HepG2 (cell line): ENCODE results near the gene OGG1. TPM values are rescaled to one million over a fixed set of nuclear protein-coding genes. Genes with fewer than 3 reads are reported as not detected.

Experiments used
- CBX2 ChIP-seq, 2 experiments: fragments of 200-600 bp in 1 of 2; sonication (generic); formaldehyde crosslinking in 1 of 2; IDR thresholded peaks; 2 replicates each; pipeline versions ENCODE4 v1.7.0 to v1.8.1; 2018 to 2022; ENCODE audit warnings: low read depth in 2 of 2, low read length in 1 of 2, mild to moderate bottlenecking in 1 of 2, missing genetic modification reagents in 1 of 2
- HNRNPUL1 ChIP-seq: fragments of 200-400 bp; formaldehyde crosslinking; IDR thresholded peaks from 2 replicates; pipeline ENCODE4 v1.6.1; 2017; ENCODE audit warnings: low read depth, mild to moderate bottlenecking, low read length, moderate library complexity
- HOXA7 ChIP-seq: sonication (generic); formaldehyde crosslinking; IDR thresholded peaks from 2 replicates; pipeline ENCODE4 v1.8.1; 2022; ENCODE audit warnings: mild to moderate bottlenecking, missing genetic modification reagents, moderate library complexity
- KDM4B ChIP-seq: sonication (generic); formaldehyde crosslinking; IDR thresholded peaks from 2 replicates; pipeline ENCODE4 v1.4.0; 2020; ENCODE audit warnings: missing genetic modification reagents
- KIAA2018 ChIP-seq: sonication (generic); formaldehyde crosslinking; IDR thresholded peaks from 2 replicates; pipeline ENCODE4 v1.5.0; 2020; ENCODE audit warnings: mild to moderate bottlenecking, missing genetic modification reagents, borderline replicate concordance
- MTA1 ChIP-seq: sonication (generic); formaldehyde crosslinking; IDR thresholded peaks from 2 replicates; pipeline ENCODE4 v1.4.0; 2020; ENCODE audit warnings: missing genetic modification reagents, mild to moderate bottlenecking, borderline replicate concordance
- PTBP1 ChIP-seq: fragments of 200-400 bp; formaldehyde crosslinking; IDR thresholded peaks from 2 replicates; pipeline ENCODE4 v1.6.1; 2018; ENCODE audit warnings: low read length, low read depth; ENCODE audit not compliant: poor library complexity, severe bottlenecking
- SALL1 ChIP-seq: sonication (generic); formaldehyde crosslinking; IDR thresholded peaks from 2 replicates; pipeline ENCODE4 v1.8.0; 2022; ENCODE audit warnings: mild to moderate bottlenecking, missing genetic modification reagents
- TERF1 ChIP-seq: sonication (generic); formaldehyde crosslinking; IDR thresholded peaks from 2 replicates; pipeline ENCODE4 v1.8.0; 2022; ENCODE audit warnings: mild to moderate bottlenecking, missing genetic modification reagents, moderate library complexity
- ZBTB7A ChIP-seq: sonication (generic); formaldehyde crosslinking; IDR thresholded peaks from 2 replicates; pipeline ENCODE4 v1.8.0; 2022; ENCODE audit warnings: mild to moderate bottlenecking, missing genetic modification reagents
- ZFP62 ChIP-seq: sonication (generic); formaldehyde crosslinking; IDR thresholded peaks from 2 replicates; pipeline ENCODE4 v1.4.0; 2020; ENCODE audit warnings: missing genetic modification reagents
- ZNF354B ChIP-seq: sonication (generic); formaldehyde crosslinking; IDR thresholded peaks from 2 replicates; pipeline ENCODE4 v1.8.0; 2022; ENCODE audit warnings: mild to moderate bottlenecking, missing genetic modification reagents
- ZNF501 ChIP-seq: sonication (generic); formaldehyde crosslinking; IDR thresholded peaks from 2 replicates; pipeline ENCODE4 v1.5.1; 2020; ENCODE audit warnings: mild to moderate bottlenecking, moderate library complexity, missing genetic modification reagents
- ZNF605 ChIP-seq: sonication (generic); formaldehyde crosslinking; IDR thresholded peaks from 2 replicates; pipeline ENCODE4 v1.8.0; 2022; ENCODE audit warnings: mild to moderate bottlenecking, missing genetic modification reagents
- ZNF737 ChIP-seq: sonication (generic); formaldehyde crosslinking; IDR thresholded peaks from 2 replicates; pipeline ENCODE4 v1.5.0; 2020; ENCODE audit warnings: missing genetic modification reagents, mild to moderate bottlenecking, borderline replicate concordance
- ZSCAN31 ChIP-seq: sonication (generic); formaldehyde crosslinking; IDR thresholded peaks from 2 replicates; pipeline ENCODE4 v1.5.0; 2020; ENCODE audit warnings: low read depth, mild to moderate bottlenecking, missing genetic modification reagents
- polyA plus RNA-seq, 8 experiments: library from polyadenylated mRNA; depleted of rRNA in 3 of 8; stranded (reverse) in 7 of 8; unstranded in 1 of 8; fragments of >200 nt; fragmentation: Illumina TruSeq in 4 of 8; extraction: Trizol in 4 of 8; gene quantifications; 2 replicates each; pipeline versions ENCODE4 v1.2.1 to v1.2.3, GENCODE V29; 2011 to 2016; ENCODE audit warnings: low read depth in 4 of 8, missing spikeins in 1 of 8, mixed read lengths in 1 of 8; ENCODE audit not compliant: insufficient read depth in 1 of 8
- total RNA-seq, 5 experiments: library from RNA; depleted of rRNA; stranded (reverse); fragments of >200 nt; fragmentation: Illumina TruSeq; extraction: Trizol; gene quantifications; 2 replicates each; pipeline ENCODE4 v1.2.3, GENCODE V29; 2016; ENCODE audit warnings: low read depth in 1 of 5
- TF ChIP-seq, protein P1 (sequence below): sonication (generic); formaldehyde crosslinking; IDR thresholded peaks from 2 replicates; pipeline ENCODE4 v1.4.0; 2020; ENCODE audit warnings: missing genetic modification reagents
- TF ChIP-seq, protein P2 (sequence below): sonication (generic); formaldehyde crosslinking; IDR thresholded peaks from 2 replicates; pipeline ENCODE4 v1.8.0; 2022; ENCODE audit warnings: mild to moderate bottlenecking, missing genetic modification reagents

OGG1 gene
- total and polyA plus RNA-seq, 2 of the 13 experiments (the other 11 are each of a cell fraction or from before 2014, with no cell fraction given) = 28.7 to 33.2 TPM

- TF ChIP-seq ZNF354B (CRISPR knock-in tag) (no peak), ZNF501 (no peak), SALL1 (0 out of 2 replicates have a peak, but pooled peaks have one; percentile 13), KDM4B (CRISPR knock-in tag) (no peak), HOXA7 (no peak), CBX2 (IDR thresholded peaks at IDR 0.05; ENCODE audit: low read depth, low read length) (no peak), CBX2 (CRISPR knock-in tag; IDR thresholded peaks at IDR 0.05; ENCODE audit: low read depth) (no peak), MTA1 (no peak), ZNF605 (CRISPR knock-in tag) (peak; percentile 82; the same call in 1 of the 2 replicates), ZBTB7A (CRISPR knock-in tag) (peak; percentile 66; the same call in 1 of the 2 replicates), ZFP62 (CRISPR knock-in tag) (no peak), ZNF737 (no peak), ZSCAN31 (CRISPR knock-in tag) (no peak; the same call in 1 of the 2 replicates), HNRNPUL1 (no peak), KIAA2018 (no peak), PTBP1 (no peak), TERF1 (CRISPR knock-in tag) (no peak)
- TF ChIP-seq, protein P1, sequence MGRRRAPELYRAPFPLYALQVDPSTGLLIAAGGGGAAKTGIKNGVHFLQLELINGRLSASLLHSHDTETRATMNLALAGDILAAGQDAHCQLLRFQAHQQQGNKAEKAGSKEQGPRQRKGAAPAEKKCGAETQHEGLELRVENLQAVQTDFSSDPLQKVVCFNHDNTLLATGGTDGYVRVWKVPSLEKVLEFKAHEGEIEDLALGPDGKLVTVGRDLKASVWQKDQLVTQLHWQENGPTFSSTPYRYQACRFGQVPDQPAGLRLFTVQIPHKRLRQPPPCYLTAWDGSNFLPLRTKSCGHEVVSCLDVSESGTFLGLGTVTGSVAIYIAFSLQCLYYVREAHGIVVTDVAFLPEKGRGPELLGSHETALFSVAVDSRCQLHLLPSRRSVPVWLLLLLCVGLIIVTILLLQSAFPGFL (CRISPR knock-in tag) = no peak
- TF ChIP-seq, protein P2, sequence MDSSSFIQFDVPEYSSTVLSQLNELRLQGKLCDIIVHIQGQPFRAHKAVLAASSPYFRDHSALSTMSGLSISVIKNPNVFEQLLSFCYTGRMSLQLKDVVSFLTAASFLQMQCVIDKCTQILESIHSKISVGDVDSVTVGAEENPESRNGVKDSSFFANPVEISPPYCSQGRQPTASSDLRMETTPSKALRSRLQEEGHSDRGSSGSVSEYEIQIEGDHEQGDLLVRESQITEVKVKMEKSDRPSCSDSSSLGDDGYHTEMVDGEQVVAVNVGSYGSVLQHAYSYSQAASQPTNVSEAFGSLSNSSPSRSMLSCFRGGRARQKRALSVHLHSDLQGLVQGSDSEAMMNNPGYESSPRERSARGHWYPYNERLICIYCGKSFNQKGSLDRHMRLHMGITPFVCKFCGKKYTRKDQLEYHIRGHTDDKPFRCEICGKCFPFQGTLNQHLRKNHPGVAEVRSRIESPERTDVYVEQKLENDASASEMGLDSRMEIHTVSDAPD (CRISPR knock-in tag) = no peak
These were observed 42.1 kb downstream of the OGG1 start (continued) for GRCh38 chr3:9791790-9792404.
